Right lobe of liver (tissue), 6 donors: ENCODE measurements around the gene GLB1L2. TPM values are rescaled to one million over a fixed set of nuclear protein-coding genes. Genes with fewer than 3 reads are reported as not detected.

Experiments
- ATAC-seq, 4 donors: fragments of 200-7000 bp; cut with Tn5 transposase; one replicate each; pipeline ENCODE4 v1.9.1; 2020; ENCODE audit warnings: mild to moderate bottlenecking in 4 of 4, moderate library complexity in 4 of 4
- DNase-seq, 3 donors: peaks; one replicate each; pipeline ENCODE4 v3.0.0-alpha.2; 2020
- H3K27ac ChIP-seq, 3 donors: fragments of 200-600 bp; one replicate each; pipeline ENCODE4 v1.8.0; 2022
- H3K27me3 ChIP-seq, 2 donors: fragments of 200-600 bp; one replicate each; pipeline ENCODE4 v1.8.0; 2022
- H3K36me3 ChIP-seq, 4 donors: fragments of 200-600 bp; sonication (generic) in 1 of 4; one replicate each; pipeline versions ENCODE4 v1.5.1 to v1.8.0; 2017 to 2022; ENCODE audit warnings: control low read depth in 1 of 4
- H3K4me1 ChIP-seq, 4 donors: fragments of 200-600 bp; sonication (generic) in 1 of 4; one replicate each; pipeline versions ENCODE4 v1.5.1 to v1.8.0; 2017 to 2022; ENCODE audit warnings: control low read depth in 1 of 4
- H3K4me3 ChIP-seq, 3 donors: fragments of 200-600 bp; one replicate each; pipeline ENCODE4 v1.8.0; 2022
- H3K9me3 ChIP-seq, 4 donors: fragments of 200-600 bp; sonication (generic) in 1 of 4; one replicate each; pipeline versions ENCODE4 v1.5.1 to v1.8.0; 2017 to 2022; ENCODE audit warnings: control low read depth in 1 of 4
- CTCF ChIP-seq, 4 donors: fragments of 200-600 bp in 3 of 4; fragments of 450-650 bp in 1 of 4; IDR thresholded peaks; one replicate each; pipeline versions ENCODE4 v1.5.1 to v1.8.0; 2016 to 2022; ENCODE audit warnings: antibody characterized with exemption in 4 of 4, mild to moderate bottlenecking in 2 of 4
- POLR2A ChIP-seq: fragments of 450-650 bp; IDR thresholded peaks from one replicate; pipeline ENCODE4 v1.6.1; 2017; ENCODE audit warnings: antibody characterized with exemption, mild to moderate bottlenecking
- WGBS: methylation state at CpG from one replicate; pipeline ENCODE4 v1.1.6; 2018; ENCODE audit warnings: low coverage, low lambda C conversion rate; ENCODE audit not compliant: insufficient coverage; ENCODE audit errors: missing lambda C conversion rate; 5-methylcytosine and 5-hydroxymethylcytosine counted together
- intact Hi-C, 2 donors: fragments of 100-400 bp; cut with DNase I; formaldehyde crosslinking; loops; one replicate each; pipeline versions ENCODE4 v1.11.2 to v1.14.1; 2022
- total RNA-seq, 6 experiments: library from RNA; depleted of rRNA in 2 of 6; stranded (reverse); fragments of >200 nt in 2 of 6; fragmentation: NEBNext Ultra II Directional in 3 of 6; extraction: Animal tissue kit (Norgen Biotek cat#: 25700) in 3 of 6; gene quantifications; one replicate each; pipeline versions ENCODE4 v1.1.0 to v1.2.4, GENCODE V29; 2016 to 2023
- donor health status: DM: no; HTN: yes; CAD: no.
- donor health status: DM: no; HTN: no; CAD: no.
- donor health status: DM: no; HTN: no; CAD: no.
- donor health status: DM: no; HTN: yes; CAD: no.
- donor health status: DM: no; HTN: yes; CAD: no.

The GLB1L2 gene
- total RNA-seq, 6 experiments from 2014 or later: 0.12 to 0.68 (median 0.55) TPM

- TF ChIP-seq CTCF (IDR thresholded peaks at IDR 0.05) (no peak), POLR2A (no peak)
- peak in 1 of 3 donors; percentile 21 for DNase-seq
- no peaks in the 10 kb centered on the region for H3K36me3 ChIP-seq
- no peaks in the 10 kb centered on the region for H3K9me3 ChIP-seq
- no peak overlapping the region for H3K27ac ChIP-seq
- WGBS: 71% methylated on average over 7 of the region's 7 CpGs
- H3K4me3 ChIP-seq: no peak overlapping the region
- H3K27me3 ChIP-seq: no peaks in the 10 kb centered on the region
- intact Hi-C loops: loop anchor here in 1 of 2 donors (10.0 kb wide), 1 partner anchor 221 kb away; no protein-coding TSS in a partner anchor
- no peak for ATAC-seq
- H3K4me1 ChIP-seq: no peaks in the 10 kb centered on the region
Observed at GRCh38 chr11:134363592-134363991, 31.8 kb downstream of the GLB1L2 start.

- no peak overlapping the region for H3K27ac ChIP-seq
- H3K4me1 ChIP-seq: no peaks in the 10 kb centered on the region
- ATAC-seq (no peak), DNase-seq (peak in 1 of 3 donors; percentile 22)
- no peaks in the 10 kb centered on the region for H3K9me3 ChIP-seq
- H3K4me3 ChIP-seq: no peak overlapping the region
- intact Hi-C loops: loop anchor here in 1 of 2 donors (10.0 kb wide), 1 partner anchor 221 kb away; no protein-coding TSS in a partner anchor
- no peaks in the 10 kb centered on the region for H3K36me3 ChIP-seq
- 89% methylated on average over 5 of the region's 9 CpGs for WGBS
- TF ChIP-seq CTCF (IDR thresholded peaks at IDR 0.05) (no peak), POLR2A (no peak)
- no peaks in the 10 kb centered on the region for H3K27me3 ChIP-seq
Observed at GRCh38 chr11:134364261-134364660, 32.5 kb downstream of the GLB1L2 start.

- Histone ChIP-seq H3K9me3 (no peaks in the 10 kb centered on the region), H3K4me1 (no peaks in the 10 kb centered on the region), H3K36me3 (no peaks in the 10 kb centered on the region), H3K4me3 (no peak overlapping the region), H3K27ac (no peak overlapping the region), H3K27me3 (no peaks in the 10 kb centered on the region)
- DNase-seq (peak in 1 of 3 donors; percentile 42), ATAC-seq (no peak)
- no peak for TF ChIP-seq CTCF (IDR thresholded peaks at IDR 0.05)
- TF ChIP-seq POLR2A: no peak
- intact Hi-C loops: loop anchor here in 1 of 2 donors (10.0 kb wide), 1 partner anchor 220 kb away; no protein-coding TSS in a partner anchor
- 40% methylated on average over 1 of the region's 22 CpGs for WGBS
Observed at GRCh38 chr11:134365011-134365925, 33.5 kb downstream of the GLB1L2 start.

GRCh38 chr11:134366254-134366653, 34.5 kb downstream of the GLB1L2 start:
- Histone ChIP-seq H3K27ac (no peak overlapping the region), H3K4me1 (no peaks in the 10 kb centered on the region), H3K27me3 (no peaks in the 10 kb centered on the region), H3K36me3 (no peaks in the 10 kb centered on the region), H3K9me3 (no peaks in the 10 kb centered on the region), H3K4me3 (no peak overlapping the region)
- intact Hi-C loops: loop anchor here in 1 of 2 donors (10.0 kb wide), 1 partner anchor 219 kb away; no protein-coding TSS in a partner anchor
- no peak for DNase-seq
- WGBS: 60% methylated on average over 4 of the region's 7 CpGs
- TF ChIP-seq CTCF (IDR thresholded peaks at IDR 0.05) (no peak), POLR2A (no peak)
- no peak for ATAC-seq
